T-cell (primary cell): ENCODE measurements around the gene CHTF18. TPM values are rescaled to one million over a fixed set of nuclear protein-coding genes. Genes with fewer than 3 reads are reported as not detected.

Experiments
- ATAC-seq, 4 experiments: fragments of 200-7000 bp in 3 of 4; fragments of 150-1000 bp in 1 of 4; cut with Tn5 transposase; replicated peaks in 1 of 4; 1 replicate in 3 of 4; 2 replicates in 1 of 4; pipeline ENCODE4 v1.10.0; 2021; ENCODE audit warnings: moderate library complexity in 3 of 4, mild to moderate bottlenecking in 2 of 4, moderate number of reproducible peaks in 1 of 4
- CTCF ChIA-PET, 2 donors: fragments of 300-600 bp; sonication (Branson Sonifier 250); formaldehyde crosslinking; loops; one replicate each; lab custom pipeline; 2022; ENCODE audit warnings: antibody characterized with exemption in 2 of 2; lab: Charles Lee
- POLR2A ChIA-PET, 2 donors: fragments of 300-600 bp; sonication (Branson Sonifier 250); formaldehyde crosslinking; loops; one replicate each; lab custom pipeline; 2022; ENCODE audit warnings: antibody characterized with exemption in 2 of 2; lab: Charles Lee
- DNase-seq, 35 experiments: peaks; one replicate each; pipeline versions ENCODE4 v3.0.0 to v3.0.0-alpha.2; 2013 to 2023
- H3K27ac ChIP-seq: one replicate; pipeline ENCODE4 v1.5.1; 2013; ENCODE audit warnings: low read length
- H3K27me3 ChIP-seq, 2 experiments: replicated peaks in 1 of 2; 1 replicate in 1 of 2; 2 replicates in 1 of 2; pipeline versions ENCODE4 v1.6.1 to v1.7.0; 2013; ENCODE audit warnings: low read length in 1 of 2, mixed read lengths in 1 of 2; ENCODE audit not compliant: control insufficient read depth in 2 of 2, insufficient read depth in 2 of 2; ENCODE audit errors: extremely low read depth in 1 of 2
- H3K36me3 ChIP-seq, 2 donors: 1 replicate in 1 of 2; 2 replicates in 1 of 2; pipeline versions ENCODE4 v1.6.1 to v1.7.0; 2013; ENCODE audit warnings: low read length in 1 of 2; ENCODE audit not compliant: control insufficient read depth in 2 of 2, insufficient read depth in 1 of 2; ENCODE audit errors: extremely low read depth in 1 of 2
- H3K4me1 ChIP-seq, 2 experiments: 1 replicate in 1 of 2; 2 replicates in 1 of 2; pipeline versions ENCODE4 v1.6.1 to v1.7.0; 2013; ENCODE audit warnings: low read length in 2 of 2, mixed read lengths in 1 of 2; ENCODE audit not compliant: insufficient read depth in 2 of 2, control insufficient read depth in 1 of 2; ENCODE audit errors: extremely low read depth in 1 of 2
- H3K4me3 ChIP-seq, 2 donors: 1 replicate in 1 of 2; 2 replicates in 1 of 2; pipeline versions ENCODE4 v1.5.1 to v1.7.0; 2013; ENCODE audit warnings: mild to moderate bottlenecking in 2 of 2, low read length in 1 of 2, moderate library complexity in 1 of 2; ENCODE audit not compliant: control insufficient read depth in 1 of 2; ENCODE audit errors: extremely low read depth in 1 of 2
- H3K9me3 ChIP-seq: 2 replicates; pipeline ENCODE4 v1.7.0; 2013
- H3K27ac Mint-ChIP-seq, 2 donors: one replicate each; pipeline ENCODE4 v1.8.0; 2020 to 2021; ENCODE audit warnings: mild to moderate bottlenecking in 2 of 2, mixed read lengths in 2 of 2
- H3K27me3 Mint-ChIP-seq, 2 donors: one replicate each; pipeline ENCODE4 v1.8.0; 2021 to 2022; ENCODE audit warnings: mixed read lengths in 2 of 2
- H3K36me3 Mint-ChIP-seq: one replicate; pipeline ENCODE4 v1.8.0; 2021; ENCODE audit warnings: mixed read lengths
- H3K4me1 Mint-ChIP-seq, 3 donors: one replicate each; pipeline ENCODE4 v1.8.0; 2020 to 2022; ENCODE audit warnings: mixed read lengths in 3 of 3, mild to moderate bottlenecking in 1 of 3
- H3K4me3 Mint-ChIP-seq, 3 donors: one replicate each; pipeline ENCODE4 v1.8.0; 2020 to 2022; ENCODE audit warnings: mild to moderate bottlenecking in 3 of 3, mixed read lengths in 3 of 3, moderate library complexity in 3 of 3
- H3K9me3 Mint-ChIP-seq, 3 donors: one replicate each; pipeline ENCODE4 v1.8.0; 2020 to 2022; ENCODE audit warnings: mixed read lengths in 3 of 3
- WGBS: methylation state at CpG from one replicate; pipeline ENCODE4 v1.1.5; 2013; ENCODE audit warnings: missing lambda C conversion rate; ENCODE audit not compliant: insufficient coverage; 5-methylcytosine and 5-hydroxymethylcytosine counted together
- total RNA-seq, 35 experiments: library from RNA in 6 of 35; stranded (reverse) in 6 of 35; fragments of 120-200 nt in 1 of 35; gene quantifications; one replicate each; pipeline versions ENCODE4 v1.2.1 to v1.2.4 and lab custom pipeline; 2013 to 2026

The CHTF18 gene
- total RNA-seq, 5 donors from 2014 or later (not counting 1 experiment from before 2014, with no cell fraction given): 29.6 to 73.2 (median 49.5) TPM

- H3K27me3 ChIP-seq: peaks cover 0 to 29% of the 10 kb centered on the region in 2 experiments
- ChIA-PET POLR2A (interaction anchor here in 1 of 2 donors (0.8 kb wide), 1 partner anchor 92 kb away, joined by 4 read pairs; no protein-coding TSS in a partner anchor), CTCF (no interaction called here)
- no peaks in the 10 kb centered on the region for H3K36me3 ChIP-seq
- Mint-ChIP-seq H3K27ac (peak overlapping the region; percentile 95 to 96), H3K4me1 (peaks cover 11 to 17% (median 12%) of the 10 kb centered on the region in 3 donors), H3K27me3 (peaks cover 3 to 14% of the 10 kb centered on the region in 2 donors), H3K36me3 (no peaks in the 10 kb centered on the region), H3K9me3 (no peaks in the 10 kb centered on the region), H3K4me3 (peak overlapping the region; percentile 94 to 96 (median 94))
- peak overlapping the region; percentile 87 for H3K27ac ChIP-seq
- 7% methylated on average over 74 of the region's 80 CpGs for WGBS
- H3K4me3 ChIP-seq: peak overlapping the region; percentile 66 to 93
- H3K9me3 ChIP-seq: no peaks in the 10 kb centered on the region
- H3K4me1 ChIP-seq: peaks cover 3 to 16% of the 10 kb centered on the region in 2 experiments
- peak; percentile 55 to 90 (median 72) for DNase-seq
- peak; percentile 88 to 96 (median 94) for ATAC-seq
Observed at GRCh38 chr16:807347-808084, 19.1 kb downstream of the CHTF18 start.

DNA sequence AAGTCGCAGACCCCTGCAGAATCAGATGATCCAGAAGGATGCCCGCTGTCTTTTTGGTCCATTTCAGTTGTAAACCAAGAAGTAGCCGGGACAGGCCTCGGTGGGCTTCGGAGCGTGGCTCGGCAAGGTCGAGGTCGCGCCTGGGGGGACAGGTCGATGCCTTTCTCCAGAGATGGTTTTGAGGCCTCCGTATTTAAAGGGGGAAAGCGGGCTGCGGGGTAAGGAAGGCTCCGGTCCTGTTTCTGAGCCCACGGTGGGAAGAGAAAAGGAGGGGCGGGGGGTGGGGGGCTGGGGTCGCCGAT is 19.6 kb downstream of the CHTF18 start:
- ATAC-seq: no peak
- POLR2A ChIA-PET: no interaction called here

DNA sequence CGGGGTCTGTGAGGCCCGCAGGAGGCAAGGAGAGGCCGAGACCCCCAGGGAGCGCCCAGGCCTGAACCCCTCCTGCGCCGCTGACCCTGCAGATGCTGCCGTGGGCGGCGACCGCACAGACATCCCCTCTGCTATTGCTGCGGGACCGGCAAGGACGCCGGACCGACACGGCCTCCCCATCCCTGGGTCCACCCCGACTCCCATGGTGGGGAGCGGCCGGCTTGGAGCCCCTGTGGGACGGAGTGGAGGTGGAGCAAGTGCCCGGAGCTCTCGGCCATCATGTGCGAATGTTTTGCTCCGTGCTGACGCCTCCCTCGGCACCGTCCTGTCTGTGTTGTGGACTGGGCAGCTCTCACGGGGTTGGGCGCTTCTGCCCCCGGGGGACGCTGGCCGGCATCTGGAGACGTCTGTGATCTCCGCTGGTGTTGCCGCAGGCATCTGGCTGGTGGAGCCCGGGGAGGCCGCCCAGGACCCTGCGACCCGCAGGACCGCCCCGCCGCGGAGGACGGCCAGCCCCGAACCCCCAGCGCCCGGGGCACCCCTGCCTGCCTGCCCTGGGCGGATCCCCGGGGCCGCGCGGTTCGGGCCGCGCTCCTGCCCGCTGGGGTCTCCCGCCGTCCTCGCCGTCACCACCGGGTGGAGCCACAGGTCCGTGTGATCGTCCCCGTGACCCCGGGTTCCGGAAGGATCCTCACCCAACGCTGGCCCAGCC is 24.9 kb downstream of the CHTF18 start:
- peaks cover 11 to 35% of the 10 kb centered on the region in 2 donors for H3K27me3 Mint-ChIP-seq
- Histone ChIP-seq H3K27ac (no peak overlapping the region), H3K4me1 (peaks cover 2 to 14% of the 10 kb centered on the region in 2 experiments), H3K4me3 (no peak overlapping the region), H3K36me3 (no peaks in the 10 kb centered on the region), H3K27me3 (peaks cover 0 to 68% of the 10 kb centered on the region in 2 experiments), H3K9me3 (no peaks in the 10 kb centered on the region)
- H3K4me3 Mint-ChIP-seq: peak overlapping the region in 1 of 3 donors; percentile 37
- 11% methylated on average over 55 of the region's 67 CpGs for WGBS
- ChIA-PET POLR2A (no interaction called here), CTCF (no interaction called here)
- ATAC-seq: peak; percentile 66 to 85 (median 78)
- peaks cover 3% of the 10 kb centered on the region for H3K36me3 Mint-ChIP-seq
- H3K27ac Mint-ChIP-seq: no peak overlapping the region
- DNase-seq: peak in 24 of 35 experiments; percentile 18 to 62 (median 33)
- H3K4me1 Mint-ChIP-seq: peaks cover 7 to 11% (median 10%) of the 10 kb centered on the region in 3 donors
- H3K9me3 Mint-ChIP-seq: no peaks in the 10 kb centered on the region

More for the DNA sequence above, 19.6 kb downstream of the CHTF18 start:
- H3K27ac Mint-ChIP-seq: peak overlapping the region; percentile 95 to 96
- H3K4me1 Mint-ChIP-seq: peaks cover 12 to 19% (median 14%) of the 10 kb centered on the region in 3 donors
- H3K36me3 ChIP-seq: no peaks in the 10 kb centered on the region
- H3K9me3 ChIP-seq: no peaks in the 10 kb centered on the region
- peak overlapping the region; percentile 66 to 93 for H3K4me3 ChIP-seq
- DNase-seq: no peak
- no peaks in the 10 kb centered on the region for H3K9me3 Mint-ChIP-seq
- 24% methylated on average over 14 of the region's 19 CpGs for WGBS
- peaks cover 3 to 16% of the 10 kb centered on the region in 2 experiments for H3K4me1 ChIP-seq
- H3K4me3 Mint-ChIP-seq: peak overlapping the region; percentile 94 to 96 (median 94)
- peaks cover 7 to 17% of the 10 kb centered on the region in 2 donors for H3K27me3 Mint-ChIP-seq
- peak overlapping the region; percentile 87 for H3K27ac ChIP-seq
- CTCF ChIA-PET: no interaction called here
- peaks cover 3% of the 10 kb centered on the region for H3K36me3 Mint-ChIP-seq
- H3K27me3 ChIP-seq: peaks cover 0 to 29% of the 10 kb centered on the region in 2 experiments

GRCh38 chr16:813916-814412 is 25.5 kb downstream of the CHTF18 start:
- Histone ChIP-seq H3K27ac (no peak overlapping the region), H3K27me3 (peaks cover 0 to 71% of the 10 kb centered on the region in 2 experiments), H3K36me3 (no peaks in the 10 kb centered on the region), H3K9me3 (no peaks in the 10 kb centered on the region), H3K4me1 (peaks cover 0 to 9% of the 10 kb centered on the region in 2 experiments), H3K4me3 (no peak overlapping the region)
- Mint-ChIP-seq H3K9me3 (no peaks in the 10 kb centered on the region), H3K4me1 (peaks cover 6 to 7% (median 7%) of the 10 kb centered on the region in 3 donors), H3K36me3 (peaks cover 3% of the 10 kb centered on the region), H3K4me3 (no peak overlapping the region), H3K27me3 (peaks cover 11 to 35% of the 10 kb centered on the region in 2 donors), H3K27ac (no peak overlapping the region)
- DNase-seq: no peak
- 77% methylated on average over 13 of the region's 22 CpGs for WGBS
- ChIA-PET POLR2A (no interaction called here), CTCF (no interaction called here)
- no peak for ATAC-seq

GRCh38 chr16:814974-815373 is 26.6 kb downstream of the CHTF18 start:
- Mint-ChIP-seq H3K27ac (no peak overlapping the region), H3K4me1 (peaks cover 6 to 14% (median 11%) of the 10 kb centered on the region in 3 donors), H3K9me3 (no peaks in the 10 kb centered on the region), H3K27me3 (peaks cover 11 to 35% of the 10 kb centered on the region in 2 donors), H3K36me3 (peaks cover 3% of the 10 kb centered on the region), H3K4me3 (no peak overlapping the region)
- peaks cover 0 to 80% of the 10 kb centered on the region in 2 experiments for H3K27me3 ChIP-seq
- DNase-seq: no peak
- POLR2A ChIA-PET: no interaction called here
- WGBS: no CpG with 5 or more reads among the region's 9 CpGs
- peaks cover 8 to 15% of the 10 kb centered on the region in 2 experiments for H3K4me1 ChIP-seq
- CTCF ChIA-PET: no interaction called here
- H3K27ac ChIP-seq: no peak overlapping the region
- no peaks in the 10 kb centered on the region for H3K9me3 ChIP-seq
- ATAC-seq: no peak
- no peak overlapping the region for H3K4me3 ChIP-seq
- H3K36me3 ChIP-seq: no peaks in the 10 kb centered on the region

GRCh38 chr16:815861-816260 is 27.4 kb downstream of the CHTF18 start:
- H3K27me3 Mint-ChIP-seq: peaks cover 11 to 35% of the 10 kb centered on the region in 2 donors
- H3K9me3 Mint-ChIP-seq: no peaks in the 10 kb centered on the region
- ATAC-seq (no peak), DNase-seq (no peak)
- H3K27ac Mint-ChIP-seq: no peak overlapping the region
- peaks cover 3% of the 10 kb centered on the region for H3K36me3 Mint-ChIP-seq
- Histone ChIP-seq H3K4me1 (peaks cover 8 to 15% of the 10 kb centered on the region in 2 experiments), H3K27me3 (peaks cover 0 to 78% of the 10 kb centered on the region in 2 experiments), H3K4me3 (no peak overlapping the region), H3K36me3 (no peaks in the 10 kb centered on the region), H3K9me3 (no peaks in the 10 kb centered on the region), H3K27ac (no peak overlapping the region)
- WGBS: 88% methylated on average over 11 of the region's 15 CpGs
- ChIA-PET POLR2A (no interaction called here), CTCF (no interaction called here)
- H3K4me3 Mint-ChIP-seq: no peak overlapping the region
- peaks cover 9 to 16% (median 15%) of the 10 kb centered on the region in 3 donors for H3K4me1 Mint-ChIP-seq
